ENCODE measurements around the gene KIAA1671.

- TF ChIP-seq ATF6 (CRISPR knock-in tag; IDR thresholded peaks at IDR 0.05) (no peak), ATF1 (CRISPR knock-in tag; IDR thresholded peaks at IDR 0.05) (no peak), ATF1 (tag; IDR thresholded peaks at IDR 0.05) (no peak), EZH2 (IDR thresholded peaks at IDR 0.05; ENCODE audit: borderline replicate concordance, low read depth, low read length) (no peak), RBM22 (IDR thresholded peaks at IDR 0.05; ENCODE audit: low read depth, low read length, poor library complexity, severe bottlenecking) (no peak), FOXO4 (CRISPR knock-in tag; IDR thresholded peaks at IDR 0.05) (no peak), RFX5 (IDR thresholded peaks at IDR 0.05; ENCODE audit: low read depth, low read length) (no peak), POLR2A (conservative IDR thresholded peaks at IDR 0.05) (no peak), ZNF24 (IDR thresholded peaks at IDR 0.05) (no peak), ZFX (CRISPR knock-in tag; IDR thresholded peaks at IDR 0.05) (no peak), ZNF253 (CRISPR knock-in tag; conservative IDR thresholded peaks at IDR 0.05) (no peak), CREB1 (IDR thresholded peaks at IDR 0.05) (no peak), CREB1 (CRISPR knock-in tag; IDR thresholded peaks at IDR 0.05) (no peak), RAD51 (IDR thresholded peaks at IDR 0.05; ENCODE audit: borderline replicate concordance, low read depth) (no peak)
Measured at GRCh38 chr22:25122136-25122764, 169.7 kb downstream of the KIAA1671 start.
